DND-41 (cell line): ENCODE measurements around the gene ABCA7.

Experiments
- ATAC-seq: fragments of 200-7000 bp; cut with Tn5 transposase; 3 replicates; pipeline ENCODE4 v1.9.1; 2021; ENCODE audit warnings: low read depth; ENCODE audit not compliant: insufficient read depth
- DNase-seq: peaks from one replicate; pipeline ENCODE4 v3.0.0-alpha.2; 2020
- H2AFZ ChIP-seq: 2 replicates; pipeline ENCODE4 v1.6.0; 2012; ENCODE audit warnings: low read depth, low read length
- H3K27ac ChIP-seq: 2 replicates; pipeline ENCODE4 v1.5.1; 2012; ENCODE audit warnings: low read length, inconsistent platforms
- H3K27me3 ChIP-seq: fragments of 200-600 bp; sonication (generic); 2 replicates; pipeline ENCODE4 v1.6.0; 2012; ENCODE audit warnings: low read length, mild to moderate bottlenecking, inconsistent platforms; ENCODE audit not compliant: insufficient read depth, poor library complexity
- H3K36me3 ChIP-seq: 2 replicates; pipeline ENCODE4 v1.5.1; 2012; ENCODE audit warnings: low read length, inconsistent platforms; ENCODE audit not compliant: insufficient read depth
- H3K4me1 ChIP-seq: 2 replicates; pipeline ENCODE4 v1.5.1; 2012; ENCODE audit warnings: mild to moderate bottlenecking, low read length; ENCODE audit not compliant: insufficient read depth
- H3K4me2 ChIP-seq: 2 replicates; pipeline ENCODE4 v1.6.0; 2012; ENCODE audit warnings: mild to moderate bottlenecking, moderate library complexity, low read length, inconsistent platforms; ENCODE audit not compliant: insufficient read depth
- H3K4me3 ChIP-seq, 2 experiments: fragments of 200-600 bp in 1 of 2; shearing (Covaris generic) in 1 of 2; 2 replicates each; pipeline ENCODE4 v1.5.1; 2012 to 2016; ENCODE audit warnings: inconsistent platforms in 2 of 2, low read length in 2 of 2, mild to moderate bottlenecking in 2 of 2, low read depth in 1 of 2, moderate library complexity in 1 of 2
- H3K79me2 ChIP-seq: 2 replicates; pipeline ENCODE4 v1.6.0; 2012; ENCODE audit warnings: low read length, inconsistent platforms; ENCODE audit not compliant: insufficient read depth
- H3K9ac ChIP-seq: 2 replicates; pipeline ENCODE4 v1.6.0; 2012; ENCODE audit warnings: low read depth, mild to moderate bottlenecking, inconsistent platforms, low read length, moderate library complexity
- H3K9me3 ChIP-seq: 2 replicates; pipeline ENCODE4 v1.5.1; 2012; ENCODE audit warnings: low read length, moderate library complexity, mild to moderate bottlenecking, inconsistent platforms; ENCODE audit not compliant: insufficient read depth, severe bottlenecking
- H4K20me1 ChIP-seq: 2 replicates; pipeline ENCODE4 v1.6.0; 2012; ENCODE audit warnings: low read length; ENCODE audit not compliant: insufficient read depth
- CTCF ChIP-seq: IDR thresholded peaks from 2 replicates; pipeline ENCODE4 v1.5.1; 2012; ENCODE audit warnings: borderline replicate concordance, low read length, moderate library complexity, mild to moderate bottlenecking; ENCODE audit not compliant: poor library complexity, severe bottlenecking; ENCODE audit errors: extremely low read depth
- EZH2 ChIP-seq: IDR thresholded peaks from 3 replicates; pipeline ENCODE4 v1.6.1; 2012; ENCODE audit warnings: borderline replicate concordance, low read depth, mild to moderate bottlenecking, moderate library complexity, low read length, inconsistent platforms; ENCODE audit not compliant: severe bottlenecking

The ABCA7 gene

GRCh38 chr19:1094978-1095701, 55.2 kb downstream of the ABCA7 start, which contains the start of gene POLR2E:
Gene POLR2E, minus strand, starts transcription at chr19:1095375. Its CDS starts 60 bp downstream, at chr19:1095315.
- Histone ChIP-seq H2AFZ (peak within 1 kb of the TSS; percentile 73), H3K36me3 (peaks cover 34% of the 10 kb centered on the region), H3K9ac (peak within 1 kb of the TSS; percentile 91), H3K79me2 (peaks cover 38% of the 10 kb centered on the region), H3K4me1 (peaks cover 26% of the 10 kb centered on the region), H3K4me3 (peak within 1 kb of the TSS; percentile 98 to 99), H3K27ac (peak within 1 kb of the TSS; percentile 87), H3K4me2 (peak within 1 kb of the TSS; percentile 99), H3K9me3 (no peaks in the 10 kb centered on the region), H4K20me1 (peaks cover 34% of the 10 kb centered on the region), H3K27me3 (no peaks in the 10 kb centered on the region)
- TF ChIP-seq CTCF (no peak), EZH2 (no peak)
- peak; percentile 97 for DNase-seq
- peak; percentile 99 for ATAC-seq

GRCh38 chr19:1097810-1098176, 57.9 kb downstream of the ABCA7 start:
- Histone ChIP-seq H3K27me3 (no peaks in the 10 kb centered on the region), H4K20me1 (peaks cover 20% of the 10 kb centered on the region), H3K79me2 (peaks cover 27% of the 10 kb centered on the region), H3K36me3 (peaks cover 12% of the 10 kb centered on the region), H2AFZ (no peak overlapping the region), H3K9me3 (no peaks in the 10 kb centered on the region), H3K9ac (no peak overlapping the region), H3K4me1 (peaks cover 42% of the 10 kb centered on the region), H3K27ac (no peak overlapping the region), H3K4me2 (no peak overlapping the region), H3K4me3 (no peak overlapping the region)
- TF ChIP-seq CTCF (no peak), EZH2 (no peak)
- ATAC-seq (no peak), DNase-seq (no peak)

GRCh38 chr19:1098177-1099051, 58.5 kb downstream of the ABCA7 start:
- Histone ChIP-seq H4K20me1 (peaks cover 15% of the 10 kb centered on the region), H2AFZ (no peak overlapping the region), H3K9me3 (no peaks in the 10 kb centered on the region), H3K4me3 (no peak overlapping the region), H3K27me3 (no peaks in the 10 kb centered on the region), H3K36me3 (peaks cover 6% of the 10 kb centered on the region), H3K4me1 (peaks cover 43% of the 10 kb centered on the region), H3K79me2 (peaks cover 21% of the 10 kb centered on the region), H3K4me2 (no peak overlapping the region), H3K9ac (no peak overlapping the region), H3K27ac (no peak overlapping the region)
- no peak for ATAC-seq
- no peak for TF ChIP-seq CTCF
- TF ChIP-seq EZH2: no peak
- no peak for DNase-seq
